Bone marrow (tissue), 2 donors: ENCODE data around the gene ZNF438.
"Not testable (repeated sequence)": the region's sequence is repeated elsewhere in the genome, so short reads cannot be mapped to it uniquely, and the experiment has no call there.

Source experiments
- DNase-seq, 2 donors: peaks; one replicate each; lab custom pipeline; 2025; lab: John Stamatoyannopoulos, UW

The ZNF438 gene

DNA sequence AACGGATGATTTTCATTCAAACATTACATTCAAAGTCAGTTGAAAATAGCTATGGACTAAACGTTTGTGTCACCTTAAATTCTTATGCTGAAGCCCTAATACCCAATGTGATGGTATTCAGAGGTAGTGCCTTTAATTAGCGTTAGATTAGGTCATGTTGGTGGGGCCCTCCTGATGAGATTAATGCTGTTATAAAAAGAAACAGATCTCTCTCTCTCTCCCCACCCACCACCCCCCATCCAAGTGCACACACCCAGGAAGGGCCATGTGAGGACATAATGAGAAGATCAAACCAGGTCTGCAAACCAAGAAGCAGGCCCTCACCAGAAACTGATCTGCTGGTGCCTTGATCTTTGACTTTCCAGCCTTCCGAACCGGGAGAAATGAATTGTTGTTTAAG, 44.2 kb downstream of the ZNF438 start:
- DNase-seq = no peak

DNA sequence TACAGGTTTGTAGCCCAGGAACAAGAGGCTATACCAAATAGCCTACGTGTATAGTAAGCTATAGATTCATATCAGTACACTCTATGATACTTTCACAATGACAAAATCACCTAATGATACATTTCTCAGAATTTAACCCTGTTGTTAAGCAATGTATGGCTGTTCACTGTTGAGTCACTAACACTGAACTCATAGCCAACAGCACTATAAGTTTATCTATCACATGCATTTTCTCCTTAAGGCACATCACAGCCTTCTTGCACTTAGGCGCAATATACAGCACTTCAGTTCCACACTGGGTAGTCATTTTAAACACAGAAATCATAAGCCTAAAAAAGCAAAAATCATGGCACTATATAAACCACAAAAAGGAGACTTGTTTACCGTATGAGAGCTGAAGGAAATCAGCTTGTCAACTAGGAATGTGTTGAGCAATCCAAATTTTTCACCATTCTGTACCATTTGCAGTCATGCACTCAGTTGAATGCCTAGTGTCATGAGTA, 45.6 kb downstream of the ZNF438 start:
- DNase-seq = no peak

DNA sequence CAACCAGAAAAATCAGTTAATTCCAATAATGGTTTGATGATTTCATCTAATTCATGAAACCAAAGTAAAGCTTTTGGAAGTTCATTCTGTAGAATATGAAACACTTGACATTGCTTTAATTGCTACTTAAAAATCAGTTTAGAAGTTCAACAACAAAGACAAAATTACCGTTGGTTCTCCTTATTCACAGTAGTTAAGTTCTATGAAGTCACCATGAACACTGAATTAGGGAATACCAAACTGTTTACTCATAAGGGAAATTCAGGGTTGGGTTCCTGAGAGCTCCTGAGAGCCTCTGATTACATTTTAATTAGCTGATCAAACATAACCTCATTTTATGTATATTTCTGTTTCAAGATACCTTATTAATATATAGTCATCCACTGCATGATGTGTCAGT, 46.2 kb downstream of the ZNF438 start:
- no peak for DNase-seq

DNA sequence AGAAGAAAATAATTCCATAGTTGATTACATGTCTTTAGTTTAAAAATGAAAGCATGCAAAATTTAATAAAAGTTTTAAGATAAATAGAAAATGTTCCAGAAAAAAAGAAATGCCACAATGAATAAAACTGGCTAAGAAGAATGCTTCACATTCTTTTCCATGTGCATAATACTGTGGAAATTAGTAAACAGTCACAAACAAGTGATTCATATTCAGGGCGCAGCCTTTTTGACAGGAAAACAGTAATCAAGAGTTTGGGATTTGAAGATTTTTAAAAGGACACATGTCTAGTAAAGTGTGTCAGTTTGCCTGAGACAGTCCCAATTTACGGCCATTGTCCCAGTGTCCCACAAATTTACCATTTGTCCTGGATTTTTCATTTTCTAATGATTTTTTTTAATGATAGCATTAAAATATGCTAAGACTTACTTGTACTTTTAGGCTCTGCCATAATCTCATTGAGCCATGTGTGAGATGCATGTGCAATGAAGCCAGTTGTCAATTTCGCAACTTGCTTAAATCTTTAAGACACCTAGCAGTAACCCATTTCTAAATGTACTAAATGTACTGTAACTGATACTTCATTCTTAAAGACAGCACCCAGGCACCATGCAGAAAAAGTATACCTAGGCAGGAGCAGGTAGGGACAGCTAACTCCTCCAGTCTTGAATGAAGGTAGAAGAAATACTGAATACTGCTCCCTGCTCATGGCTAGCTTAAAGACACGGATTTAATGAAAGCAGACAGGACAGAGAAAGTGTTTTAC, 46.9 kb downstream of the ZNF438 start:
- no peak for DNase-seq

DNA sequence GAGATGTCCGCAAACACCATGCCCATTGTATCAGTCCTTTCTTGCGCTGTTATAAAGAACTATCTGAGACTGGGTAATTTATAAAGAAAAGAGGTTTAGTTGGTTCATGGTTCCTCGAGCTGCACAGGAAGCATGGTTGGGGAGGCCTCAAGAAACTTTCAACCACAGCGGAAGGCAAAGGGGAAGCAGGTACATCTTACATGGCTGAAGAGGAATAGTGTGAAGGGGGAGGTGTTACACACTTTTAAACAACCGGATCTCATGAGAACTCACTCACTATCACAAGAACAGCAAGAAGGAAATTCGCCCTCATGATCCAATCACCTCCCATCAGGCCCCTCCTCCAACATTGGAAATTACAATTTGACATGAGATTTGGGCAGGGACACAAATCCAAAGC, 48.5 kb downstream of the ZNF438 start:
- DNase-seq = not testable (repeated sequence)

DNA sequence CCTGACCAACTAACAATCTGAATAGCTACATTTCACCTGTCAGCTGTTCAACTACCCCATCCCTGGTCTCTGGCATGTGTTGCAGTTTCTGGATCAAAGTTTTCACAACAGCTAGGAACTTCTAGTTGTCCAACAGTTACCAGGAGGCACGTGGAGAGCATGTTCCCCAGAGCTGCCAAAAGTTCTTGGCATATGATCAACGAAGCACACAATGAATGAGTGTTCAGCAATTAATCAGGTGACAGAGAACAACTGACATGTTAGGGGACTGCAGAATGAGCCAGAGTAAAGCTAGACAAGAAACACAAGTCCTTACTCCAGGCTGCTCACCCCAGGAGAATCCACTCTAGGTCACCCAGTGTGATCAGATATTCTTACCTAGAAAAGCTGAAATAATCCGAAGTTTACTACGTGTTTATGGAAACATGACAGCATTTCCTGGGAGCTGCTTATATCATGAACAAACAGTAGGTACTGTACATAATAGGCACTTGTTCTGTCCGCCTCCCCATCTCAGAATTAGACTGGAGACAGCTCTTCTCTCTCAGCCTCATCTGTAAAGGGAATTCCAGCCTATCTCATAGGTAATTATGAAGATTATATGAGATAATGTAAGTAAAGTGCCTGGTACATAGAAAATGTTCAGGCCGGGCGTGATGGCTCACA, 50.6 kb downstream of the ZNF438 start:
- DNase-seq = no peak

DNA sequence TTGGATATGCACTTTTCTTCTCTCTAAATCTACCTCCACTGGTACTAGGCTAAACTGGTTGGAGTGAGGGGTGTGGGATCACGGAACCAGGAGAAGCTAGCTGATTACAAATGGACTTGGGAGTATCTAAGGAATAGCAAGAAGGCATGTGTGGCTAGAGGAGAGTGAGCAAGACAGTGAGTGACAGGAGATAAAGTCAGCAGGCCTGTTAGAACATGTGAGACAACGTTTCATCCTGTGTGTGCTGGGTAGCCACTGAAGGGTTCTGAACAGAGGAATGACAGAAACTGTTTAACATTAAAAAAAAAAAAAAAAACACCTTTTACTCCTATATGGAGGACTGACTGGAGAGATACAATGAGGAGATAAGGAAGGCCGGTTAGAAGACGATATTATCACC, 51.7 kb downstream of the ZNF438 start:
- no peak for DNase-seq

DNA sequence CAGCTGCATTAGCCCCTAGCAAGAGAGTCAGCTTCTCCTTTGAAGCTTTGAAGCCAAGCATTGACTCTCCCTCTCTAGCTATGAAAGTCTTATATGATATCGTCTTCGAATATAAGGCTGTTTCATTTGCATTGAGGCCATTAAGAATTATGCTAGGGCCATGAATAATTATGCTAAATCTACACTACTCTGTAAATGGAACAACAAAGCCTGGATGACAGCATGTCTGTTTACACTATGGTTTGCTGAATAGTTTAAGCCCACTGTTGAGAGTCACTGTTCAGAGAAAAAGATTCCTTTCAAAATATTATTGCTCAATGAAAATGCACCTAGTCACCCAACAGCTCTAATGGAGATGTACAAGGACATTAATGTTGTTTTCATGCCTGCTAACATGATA, 52.8 kb downstream of the ZNF438 start:
- DNase-seq = no peak

DNA sequence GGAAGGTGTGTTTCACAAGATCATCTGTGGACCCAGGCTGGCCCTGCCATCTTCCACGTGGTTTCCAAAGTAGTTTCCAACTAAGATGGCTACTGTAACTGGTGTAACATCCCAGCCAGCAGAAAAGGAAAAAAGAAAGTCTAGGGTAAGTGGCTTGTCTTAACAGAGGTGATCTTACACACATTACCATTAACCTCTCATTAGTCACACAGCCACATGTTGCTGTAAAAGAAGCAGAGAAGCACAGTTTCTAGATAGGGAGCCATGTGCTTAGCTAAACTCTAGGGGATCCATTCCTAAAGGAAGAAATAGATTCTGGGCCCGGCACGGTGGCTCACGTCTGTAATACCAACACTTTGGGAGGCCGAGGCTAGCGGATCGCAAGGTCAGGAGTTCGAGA, 54.3 kb downstream of the ZNF438 start:
- no peak for DNase-seq

DNA sequence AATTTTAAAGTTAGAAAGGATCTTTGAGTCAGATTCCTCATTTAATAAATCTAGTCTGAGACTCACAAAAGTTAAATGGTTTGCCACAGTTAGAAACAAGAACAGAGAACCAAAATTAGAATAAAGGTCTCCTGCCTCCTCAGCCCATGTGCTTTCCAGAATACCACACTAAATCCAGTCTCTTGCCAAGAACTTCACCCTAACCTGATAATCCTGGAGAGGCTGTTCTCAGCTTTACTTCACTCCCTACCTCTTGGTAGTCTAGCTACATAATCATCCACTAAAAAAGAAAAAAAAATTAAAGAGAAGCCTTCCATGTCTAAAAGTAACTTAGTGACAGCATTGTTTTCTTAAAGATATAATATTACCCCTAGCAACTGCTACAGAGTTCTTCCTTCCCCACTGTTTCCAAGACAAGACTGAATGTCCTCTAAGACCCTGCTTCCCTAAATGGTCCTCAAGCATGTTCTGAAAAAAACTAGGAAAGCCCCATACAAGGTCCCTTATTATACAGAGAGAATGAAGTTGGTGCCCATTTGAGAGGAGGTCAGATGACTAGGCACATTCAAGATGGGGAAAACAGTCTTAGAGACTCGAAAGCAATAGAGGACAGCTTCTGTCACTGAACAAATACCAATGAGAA, 56.8 kb downstream of the ZNF438 start:
- peak in 1 of 2 donors; percentile 52 for DNase-seq

DNA sequence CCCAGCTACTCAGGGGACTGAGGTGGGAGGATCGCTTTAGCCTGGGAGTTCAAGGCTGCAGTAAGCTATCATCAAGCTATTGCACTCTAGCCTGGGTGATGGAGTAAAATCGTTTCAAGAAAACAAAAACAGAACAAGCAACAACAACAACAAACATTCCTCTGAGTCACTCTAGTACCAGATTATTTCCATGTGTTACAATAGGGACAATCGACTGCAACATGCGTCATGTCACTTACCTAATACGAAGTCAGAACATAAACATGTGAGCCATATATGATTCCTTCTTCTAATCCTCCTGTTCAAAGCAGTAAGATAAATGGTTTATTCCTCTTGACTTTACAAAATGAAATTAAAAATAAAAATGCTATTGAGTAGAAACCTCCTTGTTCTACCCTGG, 57.3 kb downstream of the ZNF438 start:
- no peak for DNase-seq

DNA sequence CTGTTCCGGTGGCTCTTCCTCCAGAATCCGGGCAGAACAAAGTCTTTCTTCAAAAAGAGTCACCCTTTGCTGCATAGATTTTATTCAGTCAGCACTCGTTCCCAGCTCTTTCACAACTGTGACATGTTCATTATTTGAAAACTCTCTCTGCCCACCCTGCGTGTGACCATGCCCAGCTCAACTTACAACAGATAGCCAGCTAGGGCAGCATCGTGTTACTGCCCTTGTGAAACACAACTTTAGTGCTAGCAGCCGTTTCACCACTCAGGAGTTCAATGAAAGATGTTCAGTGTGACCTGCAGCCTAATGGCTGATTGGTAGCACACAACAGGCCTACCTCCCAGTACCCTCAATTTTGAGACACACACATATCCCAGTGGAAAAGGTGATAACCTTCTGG, 57.9 kb downstream of the ZNF438 start:
- DNase-seq = no peak

DNA sequence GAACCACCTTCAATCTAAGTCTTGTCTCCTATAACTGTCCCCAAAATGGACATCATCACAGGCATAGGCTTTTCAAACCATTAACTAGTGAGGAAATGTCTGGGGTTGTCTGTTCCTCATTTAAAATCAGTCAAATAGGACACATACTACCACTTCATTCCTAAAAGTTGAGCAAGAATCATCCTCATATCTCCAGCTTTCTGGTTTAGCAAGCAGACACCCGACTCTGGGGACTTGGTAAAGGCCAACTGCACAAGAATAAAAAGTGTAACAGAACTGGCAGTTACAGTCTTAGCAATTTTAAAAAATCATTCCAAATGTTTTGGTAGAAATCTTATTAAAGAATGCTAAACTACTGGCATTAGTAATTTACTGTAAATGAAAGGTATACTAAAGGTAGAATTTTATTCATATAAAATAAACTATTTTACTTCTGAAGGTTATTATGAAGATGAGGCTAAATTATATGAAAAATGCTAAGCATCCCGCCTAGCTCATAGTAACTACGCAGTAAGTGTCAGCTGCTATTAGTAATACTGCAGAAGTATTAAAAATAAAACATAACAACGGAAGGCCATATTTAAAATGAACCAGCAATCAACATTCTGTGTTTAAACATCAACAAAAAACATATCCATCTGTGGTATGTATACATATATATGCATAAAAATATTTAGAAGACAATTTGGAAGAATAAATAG, 60.8 kb downstream of the ZNF438 start:
- DNase-seq = no peak

DNA sequence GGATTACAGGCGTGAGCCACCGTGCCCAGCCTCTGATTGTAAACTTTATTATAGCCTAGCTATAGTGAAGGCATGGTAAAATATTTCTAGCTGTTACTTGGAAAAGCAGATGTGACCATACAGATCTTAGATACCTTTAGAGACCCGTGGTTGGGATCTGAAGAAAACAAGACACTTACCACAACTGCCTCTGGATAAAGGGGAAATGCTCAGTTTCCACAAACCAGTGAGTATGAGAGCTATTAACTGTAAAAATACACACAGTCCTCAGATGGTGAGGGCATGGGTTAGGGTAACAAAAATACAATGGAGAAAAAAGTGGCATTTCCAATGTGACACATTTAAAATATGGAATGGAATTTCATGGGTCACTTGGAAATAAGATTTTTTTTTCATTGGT, 63.0 kb downstream of the ZNF438 start:
- no peak for DNase-seq

DNA sequence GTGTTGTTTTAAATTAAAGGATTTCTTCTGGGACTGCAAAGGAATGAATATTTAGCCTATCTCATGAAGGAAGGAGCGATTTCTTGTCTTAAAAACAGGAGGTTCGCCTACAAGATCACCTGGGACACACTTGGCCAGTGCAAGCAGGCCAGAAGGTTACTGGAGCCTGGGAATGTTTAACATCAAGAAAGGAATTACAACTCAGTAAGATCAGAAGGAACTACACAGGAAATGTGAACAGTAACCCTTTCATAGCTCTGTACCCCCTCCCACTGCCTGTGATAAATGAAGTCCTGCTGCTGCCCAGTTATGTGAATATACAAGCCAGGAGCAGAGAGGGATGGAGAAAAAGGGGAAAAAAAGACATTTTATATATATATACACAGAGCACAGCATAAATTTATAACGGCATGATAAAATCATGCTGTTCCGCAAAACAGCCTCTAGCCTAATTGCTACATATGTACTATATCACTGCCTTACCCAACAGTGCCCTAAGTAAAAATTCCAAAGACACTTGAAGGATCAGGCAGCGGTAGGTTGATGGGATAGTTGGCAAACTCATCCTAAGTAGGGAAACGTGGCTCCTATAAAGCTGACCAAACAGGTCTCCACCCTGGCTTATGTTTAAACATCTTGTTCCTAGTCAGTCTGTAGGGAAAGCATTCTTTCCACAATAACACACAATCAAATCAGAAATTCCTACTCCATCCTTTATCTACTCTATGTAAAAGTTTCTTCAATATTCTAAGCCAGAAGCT, 63.8 kb downstream of the ZNF438 start:
- DNase-seq = no peak

DNA sequence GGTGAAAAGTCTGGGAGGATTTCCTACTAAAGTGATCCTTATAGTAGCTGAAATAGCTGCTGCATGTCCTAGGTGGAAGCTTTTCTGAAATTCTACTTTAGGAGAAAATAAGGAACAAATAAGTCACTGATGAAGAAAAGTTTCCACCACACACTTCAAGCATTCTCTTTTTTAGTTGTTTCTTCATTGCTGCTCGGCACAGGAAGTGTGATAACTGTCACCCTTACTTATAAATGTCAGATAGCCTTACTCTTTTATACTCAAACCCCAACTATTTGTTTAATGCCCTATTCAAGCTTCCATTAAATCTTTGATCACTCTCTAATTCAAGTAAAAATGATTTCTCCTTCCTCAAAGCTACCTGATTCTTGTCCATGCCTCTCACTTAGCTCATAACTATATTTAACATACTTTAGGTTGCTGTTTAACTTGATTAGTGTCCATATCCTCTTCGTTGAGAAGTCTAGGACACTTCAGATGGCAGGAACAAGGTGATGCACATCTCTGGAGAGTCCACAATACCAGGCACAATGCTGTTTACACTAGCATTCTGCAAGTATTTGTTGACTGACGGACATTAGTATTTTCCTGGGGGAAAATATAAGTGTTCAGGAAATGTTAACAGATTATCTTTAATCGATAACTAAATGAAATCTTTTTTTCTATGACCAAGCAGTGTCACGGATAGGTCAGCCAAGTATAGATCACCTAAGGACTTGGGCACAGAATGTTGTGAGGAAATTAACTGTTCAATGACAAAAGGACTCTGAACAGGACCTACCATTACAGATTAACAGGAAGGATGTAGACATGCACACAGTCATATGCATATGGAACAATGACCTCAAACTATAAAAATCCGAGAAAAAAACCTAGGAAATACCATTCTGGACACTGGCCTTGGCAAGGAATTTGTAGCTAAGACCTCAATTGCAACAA, 67.4 kb downstream of the ZNF438 start:
- DNase-seq = peak in 1 of 2 donors; percentile 17

DNA sequence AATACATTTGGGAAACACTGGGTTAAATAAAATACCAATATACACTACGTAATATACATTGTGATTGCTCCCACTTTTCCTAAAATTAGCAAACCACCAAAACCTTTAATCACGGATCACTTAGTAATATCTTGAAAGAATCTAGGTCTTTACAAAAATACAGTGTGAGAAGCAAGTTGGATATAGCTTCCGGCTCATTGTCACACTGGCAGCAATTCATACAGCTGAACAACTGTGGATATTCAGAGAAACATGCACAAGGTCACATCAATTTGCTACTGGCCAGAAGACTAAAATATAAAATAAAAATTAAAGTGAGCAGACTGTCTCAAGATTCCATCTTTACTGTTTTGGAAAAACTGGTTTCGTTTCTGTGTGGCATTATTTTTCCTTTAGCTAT, 69.1 kb downstream of the ZNF438 start:
- DNase-seq = no peak

DNA sequence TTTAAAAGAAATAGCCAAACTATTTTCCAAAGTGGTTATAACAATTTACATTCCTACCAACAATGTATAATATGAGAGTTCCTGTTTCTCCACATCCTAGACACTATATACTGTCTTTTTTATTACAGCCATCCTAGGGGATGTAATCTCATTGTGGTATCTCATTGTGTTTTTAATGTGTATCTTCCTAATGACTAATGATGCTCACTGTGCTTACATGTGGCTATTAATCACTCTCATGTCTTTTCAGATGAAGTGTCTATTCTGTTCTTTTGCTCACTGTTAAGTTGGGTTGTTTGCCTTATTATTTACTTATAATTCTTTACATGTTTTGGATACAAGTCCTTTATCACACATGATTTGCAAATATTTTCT, 71.8 kb downstream of the ZNF438 start:
- no peak for DNase-seq

DNA sequence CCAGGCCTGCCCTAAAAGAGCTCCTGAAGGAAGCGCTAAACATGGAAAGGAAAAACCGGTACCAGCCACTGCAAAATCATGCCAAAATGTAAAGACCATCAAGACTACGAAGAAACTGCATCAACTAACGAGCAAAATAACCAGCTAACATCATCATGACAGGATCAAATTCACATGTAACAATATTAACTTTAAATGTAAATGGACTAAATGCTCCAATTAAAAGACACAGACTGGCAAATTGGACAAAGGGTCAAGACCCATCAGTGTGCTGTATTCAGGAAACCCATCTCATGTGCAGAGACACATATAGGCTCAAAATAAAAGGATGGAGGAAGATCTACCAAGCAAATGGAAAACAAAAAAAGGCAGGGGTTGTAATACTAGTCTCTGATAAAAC, 82.4 kb downstream of the ZNF438 start:
- not testable (repeated sequence) for DNase-seq

DNA sequence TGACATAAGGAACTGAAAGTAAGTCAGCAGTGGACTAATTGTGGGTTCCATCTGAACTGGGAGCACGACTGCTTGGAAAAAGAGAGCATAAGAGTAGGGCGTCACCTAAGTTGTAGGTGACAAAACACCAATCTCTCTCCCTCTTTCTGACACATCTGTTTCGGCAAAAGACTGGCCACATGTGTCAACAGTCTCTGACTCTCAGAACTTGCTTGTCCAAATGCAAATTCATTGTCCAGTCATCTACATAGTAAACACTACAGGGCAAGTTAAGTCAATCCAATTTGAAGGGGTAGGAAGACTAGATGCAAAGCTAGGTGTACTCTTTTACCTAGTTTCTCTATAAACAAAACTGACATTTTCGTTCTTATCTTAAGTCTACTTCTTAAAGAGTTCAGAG, 87.7 kb downstream of the ZNF438 start:
- DNase-seq = no peak

DNA sequence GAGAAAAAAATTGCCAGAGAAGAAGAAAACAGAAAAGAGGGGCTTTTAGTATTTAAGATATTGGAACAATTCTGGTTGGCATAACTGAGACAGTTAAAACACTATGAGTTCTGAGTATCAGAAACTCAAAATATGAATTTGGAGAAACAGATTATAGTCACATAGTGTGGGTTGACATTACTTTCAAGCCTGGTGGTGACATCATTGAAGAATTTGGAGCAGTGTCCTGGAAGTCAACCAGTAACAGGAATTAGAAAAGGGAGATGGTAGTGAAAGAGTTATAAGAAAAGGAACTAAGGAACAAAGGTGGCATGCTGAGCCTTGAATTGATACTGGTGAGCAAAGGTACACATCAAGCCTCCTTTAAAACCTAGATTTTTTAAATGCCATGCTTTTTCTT, 88.2 kb downstream of the ZNF438 start:
- no peak for DNase-seq
